H9 (cell line): ENCODE results near the gene DSTN. TPM values are rescaled to one million over a fixed set of nuclear protein-coding genes. Genes with fewer than 3 reads are reported as not detected.

Experiments used
- DNase-seq: peaks from one replicate; pipeline ENCODE4 v3.0.0-alpha.2; 2017
- H2AFZ ChIP-seq: one replicate; pipeline ENCODE4 v1.6.1; 2013; ENCODE audit warnings: mild to moderate bottlenecking, low read length, control low read depth, moderate library complexity
- H2AK5ac ChIP-seq: 2 replicates; pipeline ENCODE4 v1.6.1; 2013; ENCODE audit warnings: low read length, control low read depth, mixed read lengths; ENCODE audit not compliant: insufficient read length
- H2BK120ac ChIP-seq: one replicate; pipeline ENCODE4 v1.6.1; 2013; ENCODE audit warnings: low read depth, mild to moderate bottlenecking, low read length, control low read depth, inconsistent platforms; ENCODE audit not compliant: poor library complexity, severe bottlenecking
- H2BK12ac ChIP-seq: 2 replicates; pipeline ENCODE4 v1.6.1; 2013; ENCODE audit warnings: low read length, control low read depth, mixed read lengths, low read depth; ENCODE audit not compliant: insufficient read length
- H2BK15ac ChIP-seq: 2 replicates; pipeline ENCODE4 v1.6.1; 2013; ENCODE audit warnings: low read depth, low read length, control low read depth
- H2BK20ac ChIP-seq: one replicate; pipeline ENCODE4 v1.6.1; 2013; ENCODE audit warnings: low read depth, mild to moderate bottlenecking, low read length, control low read depth, inconsistent platforms; ENCODE audit not compliant: poor library complexity, severe bottlenecking
- H2BK5ac ChIP-seq: 2 replicates; pipeline ENCODE4 v1.6.1; 2013; ENCODE audit warnings: low read length, control low read depth, mixed read lengths; ENCODE audit not compliant: insufficient read length
- H3K14ac ChIP-seq: 2 replicates; pipeline ENCODE4 v1.6.1; 2013; ENCODE audit warnings: low read length, control low read depth; ENCODE audit not compliant: insufficient read depth
- H3K18ac ChIP-seq: 2 replicates; pipeline ENCODE4 v1.6.1; 2013; ENCODE audit warnings: low read depth, mild to moderate bottlenecking, mixed read lengths, low read length, control low read depth; ENCODE audit not compliant: insufficient read length
- H3K23ac ChIP-seq: 2 replicates; pipeline ENCODE4 v1.6.1; 2013; ENCODE audit warnings: low read length, control low read depth, mixed read lengths, low read depth; ENCODE audit not compliant: insufficient read length
- H3K23me2 ChIP-seq: 2 replicates; pipeline ENCODE4 v1.6.1; 2013; ENCODE audit warnings: low read depth, mild to moderate bottlenecking, mixed read lengths, low read length, control low read depth; ENCODE audit not compliant: insufficient read length, poor library complexity, severe bottlenecking
- H3K27ac ChIP-seq: 2 replicates; pipeline ENCODE4 v1.5.1; 2013; ENCODE audit warnings: low read length, control low read depth, mixed read lengths, low read depth; ENCODE audit not compliant: insufficient read length
- H3K27me3 ChIP-seq: 2 replicates; pipeline ENCODE4 v1.6.1; 2013; ENCODE audit warnings: low read length, control low read depth, inconsistent platforms; ENCODE audit not compliant: insufficient read depth
- H3K4ac ChIP-seq: 2 replicates; pipeline ENCODE4 v1.6.1; 2013; ENCODE audit warnings: low read depth, mild to moderate bottlenecking, control low read depth, inconsistent platforms, low read length, moderate library complexity
- H3K4me1 ChIP-seq: 2 replicates; pipeline ENCODE4 v1.6.1; 2013; ENCODE audit warnings: low read length, control low read depth, inconsistent platforms; ENCODE audit not compliant: insufficient read depth
- H3K4me2 ChIP-seq: 2 replicates; pipeline ENCODE4 v1.6.1; 2013; ENCODE audit warnings: low read length, control low read depth, mixed read lengths; ENCODE audit not compliant: insufficient read length, insufficient read depth
- H3K56ac ChIP-seq: 2 replicates; pipeline ENCODE4 v1.6.1; 2013; ENCODE audit warnings: low read depth, mild to moderate bottlenecking, mixed read lengths, low read length, control low read depth; ENCODE audit not compliant: insufficient read length
- H3K79me1 ChIP-seq: 2 replicates; pipeline ENCODE4 v1.6.1; 2013; ENCODE audit warnings: low read depth, mild to moderate bottlenecking, moderate library complexity, low read length, control low read depth, inconsistent platforms; ENCODE audit not compliant: insufficient read depth, poor library complexity, severe bottlenecking
- H3K79me2 ChIP-seq: 2 replicates; pipeline ENCODE4 v1.6.1; 2013; ENCODE audit warnings: low read length, control low read depth, inconsistent platforms; ENCODE audit not compliant: insufficient read depth
- H3K9ac ChIP-seq: 2 replicates; pipeline ENCODE4 v1.6.1; 2013; ENCODE audit warnings: low read length, control low read depth, mixed read lengths; ENCODE audit not compliant: insufficient read length; ENCODE audit errors: extremely low read depth
- H3K9me3 ChIP-seq: one replicate; pipeline ENCODE4 v1.6.1; 2013; ENCODE audit warnings: low read depth, low read length, inconsistent platforms; ENCODE audit not compliant: control insufficient read depth
- H3T11ph ChIP-seq: one replicate; pipeline ENCODE4 v1.6.1; 2013; ENCODE audit warnings: mild to moderate bottlenecking, low read length, control low read depth, inconsistent platforms
- H4K20me1 ChIP-seq: one replicate; pipeline ENCODE4 v1.6.1; 2013; ENCODE audit not compliant: control insufficient read depth, insufficient read length, insufficient read depth
- H4K5ac ChIP-seq: 2 replicates; pipeline ENCODE4 v1.6.1; 2013; ENCODE audit warnings: low read depth, mild to moderate bottlenecking, mixed read lengths, low read length, control low read depth; ENCODE audit not compliant: insufficient read length
- H4K8ac ChIP-seq: replicated peaks from 2 replicates; pipeline ENCODE4 v1.6.1; 2013; ENCODE audit warnings: low read length, control low read depth, mixed read lengths, low read depth; ENCODE audit not compliant: insufficient read length
- H4K91ac ChIP-seq: 2 replicates; pipeline ENCODE4 v1.6.1; 2013; ENCODE audit warnings: low read depth, mild to moderate bottlenecking, moderate library complexity, mixed read lengths, low read length, control low read depth; ENCODE audit not compliant: insufficient read length
- H3K27ac Mint-ChIP-seq, 3 experiments: 2 replicates in 2 of 3; 3 replicates in 1 of 3; pipeline ENCODE4 v1.8.0; 2020 to 2021; ENCODE audit warnings: mixed read lengths in 3 of 3, mild to moderate bottlenecking in 1 of 3, moderate library complexity in 1 of 3
- H3K27me3 Mint-ChIP-seq: 2 replicates; pipeline ENCODE4 v1.8.0; 2021; ENCODE audit warnings: low read depth, mild to moderate bottlenecking, moderate library complexity, mixed read lengths
- H3K36me3 Mint-ChIP-seq, 3 experiments: 2 replicates in 2 of 3; 3 replicates in 1 of 3; pipeline ENCODE4 v1.8.0; 2020 to 2021; ENCODE audit warnings: low read depth in 3 of 3, mixed read lengths in 3 of 3; ENCODE audit not compliant: insufficient read depth in 1 of 3
- H3K4me1 Mint-ChIP-seq, 2 experiments: 2 replicates each; pipeline ENCODE4 v1.8.0; 2020; ENCODE audit warnings: mixed read lengths in 2 of 2
- H3K4me3 Mint-ChIP-seq, 2 experiments: 2 replicates in 1 of 2; 3 replicates in 1 of 2; pipeline ENCODE4 v1.8.0; 2020 to 2021; ENCODE audit warnings: mild to moderate bottlenecking in 2 of 2, mixed read lengths in 2 of 2, moderate library complexity in 1 of 2
- H3K9me3 Mint-ChIP-seq, 2 experiments: 2 replicates in 1 of 2; 3 replicates in 1 of 2; pipeline ENCODE4 v1.8.0; 2020; ENCODE audit warnings: mild to moderate bottlenecking in 2 of 2, mixed read lengths in 2 of 2, moderate library complexity in 1 of 2
- WGBS: extraction: QIAGEN DNeasy Blood & Tissue Kit; methylation state at CpG from one replicate; pipeline ENCODE4 v1.1.7; 2013; ENCODE audit warnings: missing lambda C conversion rate, low lambda C conversion rate, mixed read lengths; ENCODE audit not compliant: insufficient read length; ENCODE audit errors: extremely low coverage; 5-methylcytosine and 5-hydroxymethylcytosine counted together
- total RNA-seq: library from RNA; stranded (reverse); gene quantifications from 2 replicates; pipeline ENCODE4 v1.2.1, GENCODE V29; 2021
- TF ChIP-seq, protein P1 (sequence below): fragments of 200-600 bp; sonication (generic); conservative IDR thresholded peaks from 3 replicates; pipeline ENCODE4 v1.8.0; 2021; ENCODE audit warnings: antibody characterized with exemption, mild to moderate bottlenecking

Gene DSTN
- total RNA-seq, 1 experiment from 2014 or later: 145 TPM

DNA sequence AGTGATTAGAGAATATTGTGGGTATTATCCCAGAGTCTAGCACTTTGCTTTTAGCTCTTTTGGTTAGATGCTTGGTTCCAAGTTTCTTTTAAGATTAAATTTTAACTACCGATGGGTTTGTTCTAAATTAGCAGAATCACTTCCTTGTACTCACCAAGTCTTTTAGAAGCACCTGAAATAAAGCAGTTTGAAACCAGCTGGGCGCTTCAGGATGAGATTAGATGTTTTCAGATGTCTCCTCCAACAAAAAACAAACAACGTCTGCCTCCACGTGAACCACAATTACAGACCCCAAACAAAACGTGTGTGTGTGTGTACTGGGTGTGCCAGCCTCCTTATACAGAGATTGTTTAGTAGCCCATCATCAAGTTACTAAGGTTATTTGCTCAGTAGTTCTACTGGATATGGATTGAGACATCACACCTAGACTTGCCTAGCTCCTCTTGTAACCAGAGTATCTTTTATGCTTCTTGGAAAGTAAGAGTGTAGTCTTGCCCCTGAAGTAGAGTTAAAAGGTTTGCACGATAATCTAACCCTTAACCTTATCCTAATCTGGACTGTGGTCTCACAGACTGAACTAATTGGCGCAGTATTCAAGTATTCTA, 2.3 kb downstream of the DSTN start:
- Histone ChIP-seq H3K23ac (no peak overlapping the region), H3K4ac (no peak overlapping the region), H3T11ph (no peak overlapping the region), H2BK20ac (no peak overlapping the region), H4K5ac (no peak overlapping the region), H3K9me3 (no peaks in the 10 kb centered on the region), H3K79me1 (no peaks in the 10 kb centered on the region), H3K9ac (no peak overlapping the region), H3K79me2 (peaks cover 21% of the 10 kb centered on the region; the same call in 1 of the 2 replicates), H4K8ac (no peak overlapping the region), H2BK5ac (no peak overlapping the region), H3K27ac (no peak overlapping the region), H3K14ac (no peak overlapping the region), H3K18ac (no peak overlapping the region), H3K27me3 (no peaks in the 10 kb centered on the region), H4K91ac (no peak overlapping the region), H3K4me2 (peak overlapping the region; percentile 56), H2BK120ac (no peak overlapping the region), H2BK15ac (no peak overlapping the region), H3K4me1 (peaks cover 19% of the 10 kb centered on the region), H2BK12ac (no peak overlapping the region), H2AFZ (no peak overlapping the region), H3K56ac (no peak overlapping the region), H4K20me1 (no peaks in the 10 kb centered on the region), H2AK5ac (no peak overlapping the region), H3K23me2 (peaks cover 12% of the 10 kb centered on the region)
- TF ChIP-seq, protein P1, sequence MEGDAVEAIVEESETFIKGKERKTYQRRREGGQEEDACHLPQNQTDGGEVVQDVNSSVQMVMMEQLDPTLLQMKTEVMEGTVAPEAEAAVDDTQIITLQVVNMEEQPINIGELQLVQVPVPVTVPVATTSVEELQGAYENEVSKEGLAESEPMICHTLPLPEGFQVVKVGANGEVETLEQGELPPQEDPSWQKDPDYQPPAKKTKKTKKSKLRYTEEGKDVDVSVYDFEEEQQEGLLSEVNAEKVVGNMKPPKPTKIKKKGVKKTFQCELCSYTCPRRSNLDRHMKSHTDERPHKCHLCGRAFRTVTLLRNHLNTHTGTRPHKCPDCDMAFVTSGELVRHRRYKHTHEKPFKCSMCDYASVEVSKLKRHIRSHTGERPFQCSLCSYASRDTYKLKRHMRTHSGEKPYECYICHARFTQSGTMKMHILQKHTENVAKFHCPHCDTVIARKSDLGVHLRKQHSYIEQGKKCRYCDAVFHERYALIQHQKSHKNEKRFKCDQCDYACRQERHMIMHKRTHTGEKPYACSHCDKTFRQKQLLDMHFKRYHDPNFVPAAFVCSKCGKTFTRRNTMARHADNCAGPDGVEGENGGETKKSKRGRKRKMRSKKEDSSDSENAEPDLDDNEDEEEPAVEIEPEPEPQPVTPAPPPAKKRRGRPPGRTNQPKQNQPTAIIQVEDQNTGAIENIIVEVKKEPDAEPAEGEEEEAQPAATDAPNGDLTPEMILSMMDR: no peak
- H3K27me3 Mint-ChIP-seq: no peaks in the 10 kb centered on the region
- H3K4me3 Mint-ChIP-seq: peak overlapping the region; percentile 31 to 40; a peak in 4 of 5 replicates
- peaks cover 59 to 65% of the 10 kb centered on the region in 2 experiments for H3K4me1 Mint-ChIP-seq
- H3K9me3 Mint-ChIP-seq: 0 out of 5 replicates have a peak, but pooled peaks cover 0 to 2% of the 10 kb centered on the region in 2 experiments
- peaks cover 2 to 4% (median 3%) of the 10 kb centered on the region in 3 experiments; a peak in 1 of 7 replicates for H3K36me3 Mint-ChIP-seq
- H3K27ac Mint-ChIP-seq: peak overlapping the region in 1 of 3 experiments; percentile 22; a peak in 1 of 7 replicates
- no CpG with 5 or more reads among the region's 7 CpGs for WGBS
- no peak for DNase-seq
